Esophagus squamous epithelium (tissue), 5 donors: Measurements from ENCODE around the gene MAGOH. TPM values are rescaled to one million over a fixed set of nuclear protein-coding genes. Genes with fewer than 3 reads are reported as not detected.
"Not testable (repeated sequence)": the region's sequence is repeated elsewhere in the genome, so short reads cannot be mapped to it uniquely, and the experiment has no call there.

Experiments
- DNase-seq: peaks from one replicate; lab custom pipeline; 2025; lab: John Stamatoyannopoulos, UW
- H3K27ac ChIP-seq, 4 donors: fragments of 200-600 bp; sonication (generic); one replicate each; pipeline ENCODE4 v1.5.1; 2016 to 2019; ENCODE audit warnings: mild to moderate bottlenecking in 1 of 4
- H3K27me3 ChIP-seq, 4 donors: fragments of 200-600 bp; sonication (generic); 1 replicate in 3 of 4; 2 replicates in 1 of 4; pipeline versions ENCODE4 v1.5.1 to v1.6.0; 2017 to 2021; ENCODE audit warnings: antibody characterized with exemption in 1 of 4
- H3K36me3 ChIP-seq, 3 donors: fragments of 200-600 bp; sonication (generic); one replicate each; pipeline ENCODE4 v1.5.1; 2016 to 2019
- H3K4me1 ChIP-seq, 3 donors: fragments of 200-600 bp; sonication (generic); one replicate each; pipeline ENCODE4 v1.5.1; 2017 to 2019
- H3K4me3 ChIP-seq, 4 donors: fragments of 200-600 bp; sonication (generic); 1 replicate in 3 of 4; 2 replicates in 1 of 4; pipeline ENCODE4 v1.5.1; 2016 to 2019; ENCODE audit warnings: mild to moderate bottlenecking in 2 of 4, moderate library complexity in 1 of 4
- H3K9me3 ChIP-seq, 3 donors: fragments of 200-600 bp; sonication (generic); one replicate each; pipeline ENCODE4 v1.5.1; 2016 to 2019
- CTCF ChIP-seq, 6 experiments: fragments of 450-650 bp in 4 of 6; fragments of 200-600 bp in 2 of 6; sonication (generic) in 2 of 6; IDR thresholded peaks; one replicate each; pipeline ENCODE4 v1.5.1; 2016 to 2019; ENCODE audit warnings: antibody characterized with exemption in 6 of 6, mild to moderate bottlenecking in 4 of 6, moderate library complexity in 4 of 6
- POLR2A ChIP-seq, 4 donors: fragments of 450-650 bp; IDR thresholded peaks; one replicate each; pipeline ENCODE4 v1.6.1; 2017; ENCODE audit warnings: antibody characterized with exemption in 4 of 4, mild to moderate bottlenecking in 4 of 4, moderate library complexity in 3 of 4
- WGBS, 2 donors: methylation state at CpG; one replicate each; pipeline ENCODE4 v1.1.5; 2018; 5-methylcytosine and 5-hydroxymethylcytosine counted together
- intact Hi-C: fragments of 100-400 bp; cut with DNase I; formaldehyde crosslinking; loops from one replicate; pipeline ENCODE4 v1.15.0; 2022
- total RNA-seq, 4 donors: library from RNA; depleted of rRNA; stranded (reverse); fragments of >200 nt; gene quantifications; one replicate each; pipeline ENCODE4 v1.1.0, GENCODE V29; 2016
- donor health status: DM: yes; HTN: yes; CAD: no.

The MAGOH gene
- total RNA-seq, 4 donors from 2014 or later = 27.6 to 52.7 (median 41.8) TPM

- WGBS, 2 donors = 95 to 100% methylated on average over 6 to 8 of the region's 8 CpGs
Observed at GRCh38 chr1:53284224-53285020, 46.1 kb upstream of the MAGOH start.

GRCh38 chr1:53283156-53283555 lies 44.8 kb upstream of the MAGOH start:
- WGBS, 2 donors = 92 to 94% methylated on average over 11 to 12 of the region's 12 CpGs
- H3K4me1 ChIP-seq, intact Hi-C loops, H3K27ac ChIP-seq, H3K4me3 ChIP-seq, DNase-seq, H3K27me3 ChIP-seq, H3K9me3 ChIP-seq: not testable (repeated sequence)
- H3K36me3 ChIP-seq = peaks cover 0 to 38% (median 0%) of the 10 kb centered on the region in 3 donors

More at GRCh38 chr1:53284224-53285020, 46.1 kb upstream of the MAGOH start:
- no peak for DNase-seq
- TF ChIP-seq POLR2A (IDR thresholded peaks at IDR 0.05) (no peak), CTCF (IDR thresholded peaks at IDR 0.05) (no peak)
- no peaks in the 10 kb centered on the region for H3K27me3 ChIP-seq
- peaks cover 0 to 45% (median 0%) of the 10 kb centered on the region in 3 donors for H3K36me3 ChIP-seq
- no peak overlapping the region for H3K27ac ChIP-seq
- no peaks in the 10 kb centered on the region for H3K9me3 ChIP-seq
- intact Hi-C loops = no loop called here
- no peaks in the 10 kb centered on the region for H3K4me1 ChIP-seq
- no peak overlapping the region for H3K4me3 ChIP-seq

GRCh38 chr1:53281133-53281532 lies 42.8 kb upstream of the MAGOH start:
- 85 to 90% methylated on average over 4 to 6 of the region's 9 CpGs for WGBS, 2 donors
- no peak overlapping the region for H3K27ac ChIP-seq
- no peaks in the 10 kb centered on the region for H3K4me1 ChIP-seq
- no peaks in the 10 kb centered on the region for H3K9me3 ChIP-seq
- H3K27me3 ChIP-seq = no peaks in the 10 kb centered on the region
- no peak overlapping the region for H3K4me3 ChIP-seq
- no peak for DNase-seq
- TF ChIP-seq CTCF (IDR thresholded peaks at IDR 0.05) = no peak
- TF ChIP-seq POLR2A (IDR thresholded peaks at IDR 0.05) = no peak
- H3K36me3 ChIP-seq = peaks cover 0 to 43% (median 0%) of the 10 kb centered on the region in 3 donors
- intact Hi-C loops = no loop called here

GRCh38 chr1:53280496-53280895 lies 42.2 kb upstream of the MAGOH start:
- WGBS, 2 donors = 71 to 94% methylated on average over 2 to 8 of the region's 8 CpGs
- Histone ChIP-seq H3K9me3 (no peaks in the 10 kb centered on the region), H3K36me3 (peaks cover 0 to 49% (median 0%) of the 10 kb centered on the region in 3 donors), H3K27me3 (no peaks in the 10 kb centered on the region), H3K4me3 (no peak overlapping the region), H3K4me1 (peaks cover 0 to 4% (median 0%) of the 10 kb centered on the region in 3 donors), H3K27ac (no peak overlapping the region)
- no peak for DNase-seq
- intact Hi-C loops = no loop called here
- TF ChIP-seq POLR2A (IDR thresholded peaks at IDR 0.05) (no peak), CTCF (IDR thresholded peaks at IDR 0.05) (no peak)

GRCh38 chr1:53279296-53280200 lies 41.2 kb upstream of the MAGOH start:
- Histone ChIP-seq H3K4me3 (no peak overlapping the region), H3K4me1 (peaks cover 0 to 11% (median 0%) of the 10 kb centered on the region in 3 donors), H3K36me3 (peaks cover 0 to 40% (median 0%) of the 10 kb centered on the region in 3 donors), H3K9me3 (no peaks in the 10 kb centered on the region), H3K27me3 (no peaks in the 10 kb centered on the region), H3K27ac (no peak overlapping the region)
- TF ChIP-seq CTCF (IDR thresholded peaks at IDR 0.05) (no peak), POLR2A (IDR thresholded peaks at IDR 0.05) (no peak)
- 67 to 95% methylated on average over 5 to 11 of the region's 14 CpGs for WGBS, 2 donors
- no peak for DNase-seq
- intact Hi-C loops = no loop called here
